Ishikawa (cell line): ENCODE data around the gene BNIP5.

Source experiments
- CEBPB ChIP-seq: IDR thresholded peaks from 2 replicates; pipeline ENCODE4 v1.6.1; 2012
- RAD21 ChIP-seq: IDR thresholded peaks from 2 replicates; pipeline ENCODE4 v1.6.1; 2012; ENCODE audit warnings: low read depth

GRCh38 chr6:36266913-36267644, 69.6 kb downstream of the BNIP5 start:
- TF ChIP-seq RAD21 (no peak), CEBPB (no peak)
